Natural killer cell treated with Interleukin-12 subunit alpha and Interleukin-12 subunit beta and Interleukin-15 and Interleukin-18, amount 100 ng/mL, for 72 hours (primary cell): ENCODE results near the gene C1orf87. TPM values are rescaled to one million over a fixed set of nuclear protein-coding genes. Genes with fewer than 3 reads are reported as not detected.

Experiments
- ATAC-seq, 2 donors: fragments of 150-1000 bp; cut with Tn5 transposase in 1 of 2; sonication (Bioruptor Pico), chemical (Tn5 transposase) in 1 of 2; 2 replicates each; pipeline ENCODE4 v1.10.0; 2021
- DNase-seq: peaks from one replicate; pipeline ENCODE4 v3.0.0; 2022; ENCODE audit warnings: low spot score
- H3K27ac Mint-ChIP-seq, 2 donors: 1 replicate in 1 of 2; 2 replicates in 1 of 2; pipeline ENCODE4 v1.8.0; 2022; ENCODE audit warnings: mixed read lengths in 2 of 2, mild to moderate bottlenecking in 1 of 2, moderate library complexity in 1 of 2
- H3K27me3 Mint-ChIP-seq, 2 donors: 1 replicate in 1 of 2; 2 replicates in 1 of 2; pipeline ENCODE4 v1.8.0; 2022; ENCODE audit warnings: mixed read lengths in 2 of 2
- H3K36me3 Mint-ChIP-seq: one replicate; pipeline ENCODE4 v1.8.0; 2022; ENCODE audit warnings: mixed read lengths
- H3K4me1 Mint-ChIP-seq, 2 donors: 1 replicate in 1 of 2; 2 replicates in 1 of 2; pipeline ENCODE4 v1.8.0; 2022; ENCODE audit warnings: low read depth in 2 of 2, mixed read lengths in 2 of 2, mild to moderate bottlenecking in 1 of 2
- H3K4me3 Mint-ChIP-seq: one replicate; pipeline ENCODE4 v1.8.0; 2022; ENCODE audit warnings: mixed read lengths
- H3K9me3 Mint-ChIP-seq: 2 replicates; pipeline ENCODE4 v1.8.0; 2022; ENCODE audit warnings: mixed read lengths
- total RNA-seq, 2 donors: library from RNA; stranded (reverse); gene quantifications; one replicate each; pipeline ENCODE4 v1.2.3, GENCODE V29; 2022

The C1orf87 gene, protein sequence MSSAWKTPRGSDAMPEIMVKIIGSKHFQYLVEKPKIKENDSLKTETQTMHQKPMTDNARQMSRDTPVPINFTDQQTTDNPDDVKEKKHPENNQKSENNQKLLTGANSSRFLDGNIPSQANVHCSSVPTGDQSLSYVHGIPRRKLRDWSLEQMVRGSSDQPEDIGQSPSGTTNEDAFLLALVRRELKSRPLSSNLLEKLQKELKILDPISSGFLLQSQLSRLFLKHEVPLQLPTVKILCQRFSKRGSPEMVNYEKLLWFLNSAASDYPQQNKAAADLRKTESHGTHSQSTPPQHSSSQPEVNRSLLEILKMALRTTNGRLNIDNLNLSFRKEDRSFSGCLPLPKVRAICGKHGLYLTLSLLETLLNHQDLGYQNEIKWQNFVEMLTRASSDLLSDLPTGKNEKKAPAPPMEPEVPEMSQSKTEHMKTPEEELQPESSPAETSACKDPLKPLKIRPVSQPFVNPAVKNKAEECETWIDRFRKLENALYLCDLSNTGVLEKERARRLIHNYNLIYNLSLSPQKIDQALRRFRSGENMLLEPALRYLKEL
- total RNA-seq = not detected

DNA sequence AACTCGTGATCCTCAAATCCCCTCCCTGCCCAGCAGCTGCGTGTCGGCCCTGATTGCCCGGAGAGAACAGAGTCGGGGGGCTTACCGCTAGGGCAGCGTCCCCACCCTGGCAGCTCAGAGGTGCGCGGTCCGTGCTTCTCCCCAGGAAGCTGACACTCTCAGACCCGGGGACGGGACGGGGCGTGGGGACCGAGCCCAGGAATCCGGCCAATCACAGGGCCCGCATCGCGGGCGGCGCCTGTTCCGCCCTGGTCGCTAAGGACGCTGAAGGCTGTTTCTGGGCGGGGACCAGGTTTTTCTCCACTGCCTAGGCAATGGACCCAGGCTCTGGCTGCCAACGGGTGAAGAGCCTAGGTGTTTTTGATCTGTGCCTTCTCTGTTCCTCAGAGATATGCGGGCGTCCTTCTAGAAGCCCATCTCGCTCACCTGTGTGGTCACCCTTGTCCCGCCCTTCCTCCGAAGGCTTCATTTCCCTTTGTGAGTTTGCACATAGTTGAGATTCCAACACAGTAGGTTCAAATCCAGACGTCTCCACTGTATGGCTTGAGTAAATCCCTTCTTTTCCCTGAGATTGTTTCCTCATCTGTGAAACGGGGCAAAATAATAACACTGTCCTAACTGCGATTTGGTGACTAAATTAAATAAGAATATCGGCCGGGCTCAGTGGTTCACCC lies at the start of gene C1orf87:
C1orf87 (minus strand) TSS at position 166 of the 674 bp plus-strand sequence. CDS start 1,127 bp downstream, outside the sequence.
- Mint-ChIP-seq H3K36me3 (no peaks in the 10 kb centered on the region), H3K27ac (no peak within 1 kb of the TSS), H3K4me3 (no peak within 1 kb of the TSS), H3K27me3 (peaks cover 32 to 51% of the 10 kb centered on the region in 2 donors), H3K4me1 (no peaks in the 10 kb centered on the region), H3K9me3 (no peaks in the 10 kb centered on the region)
- DNase-seq = no peak
- ATAC-seq = no peak

DNA sequence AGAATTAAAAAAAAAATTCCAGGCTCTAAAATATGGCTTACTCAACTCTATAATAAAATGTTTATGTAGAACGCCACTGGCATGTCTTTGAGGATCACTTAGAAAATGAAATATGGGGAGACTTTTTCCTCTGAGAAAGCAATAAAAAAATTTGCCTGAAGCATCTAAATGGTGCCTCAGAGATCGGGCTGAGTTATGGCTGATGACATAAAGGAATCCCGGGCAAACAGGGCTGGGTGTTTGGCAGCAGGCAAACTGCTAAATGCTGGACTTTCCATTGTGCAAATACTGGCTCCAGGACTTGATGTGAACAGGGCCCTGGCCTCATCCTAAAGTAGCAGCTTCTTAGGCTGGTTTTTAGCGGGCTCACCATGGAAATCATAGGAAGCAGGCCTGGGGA lies 44.5 kb upstream of the C1orf87 start:
- Mint-ChIP-seq H3K9me3 (no peaks in the 10 kb centered on the region), H3K4me1 (no peaks in the 10 kb centered on the region), H3K36me3 (no peaks in the 10 kb centered on the region), H3K27ac (no peak overlapping the region), H3K27me3 (no peaks in the 10 kb centered on the region), H3K4me3 (no peak overlapping the region)
- ATAC-seq (no peak), DNase-seq (no peak)

DNA sequence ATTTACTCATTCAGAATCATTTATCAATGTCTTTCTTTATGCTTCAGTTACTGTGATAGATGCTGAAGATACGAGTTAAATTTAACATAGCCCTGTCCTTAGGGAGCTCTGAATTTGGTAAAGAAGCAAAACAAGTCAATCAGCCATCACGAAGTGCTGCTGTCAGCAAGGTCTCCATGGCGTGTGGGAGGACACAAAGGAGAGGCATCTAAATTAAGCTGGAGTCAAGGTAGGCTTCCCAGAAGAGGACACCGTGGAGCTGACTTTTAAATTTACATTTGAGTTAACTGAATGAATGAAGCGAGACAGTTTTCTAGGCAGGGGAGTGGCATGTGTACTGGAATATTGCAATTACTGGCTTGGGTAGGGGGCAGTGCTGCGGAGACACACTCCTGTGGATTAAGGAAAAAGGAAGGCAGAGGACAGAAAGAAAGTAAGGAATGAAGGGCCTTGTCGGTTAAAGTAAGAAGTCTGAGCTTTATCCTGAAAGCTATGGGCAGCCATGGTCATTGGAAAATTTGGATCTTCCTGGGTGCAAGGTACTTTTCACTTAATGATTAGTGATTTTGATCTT lies 41.3 kb upstream of the C1orf87 start:
- Mint-ChIP-seq H3K4me3 (no peak overlapping the region), H3K9me3 (no peaks in the 10 kb centered on the region), H3K27ac (no peak overlapping the region), H3K27me3 (peaks cover 2 to 6% of the 10 kb centered on the region in 2 donors), H3K4me1 (no peaks in the 10 kb centered on the region), H3K36me3 (no peaks in the 10 kb centered on the region)
- DNase-seq (no peak), ATAC-seq (no peak)

DNA sequence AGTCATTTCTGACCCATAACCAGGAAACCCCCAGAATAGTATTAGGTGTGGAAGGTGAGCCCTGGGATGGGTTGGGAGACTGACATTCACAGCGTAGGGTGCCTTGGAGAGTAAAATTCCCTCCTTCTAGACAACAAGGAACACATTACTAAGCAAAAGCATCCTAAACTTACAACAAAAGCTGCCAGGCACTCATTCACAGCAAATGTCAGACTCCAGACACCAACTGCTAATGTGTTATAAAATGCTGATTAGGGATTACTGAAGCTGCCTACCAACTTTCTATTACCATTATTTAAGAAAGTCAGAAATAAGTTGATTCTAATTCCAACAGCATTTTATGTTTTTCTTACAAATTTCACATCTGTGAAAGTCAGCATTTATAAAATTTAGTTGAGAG lies 40.0 kb upstream of the C1orf87 start:
- no peak for DNase-seq
- ATAC-seq = no peak
- no peaks in the 10 kb centered on the region for H3K4me1 Mint-ChIP-seq
- H3K27me3 Mint-ChIP-seq = peaks cover 2 to 6% of the 10 kb centered on the region in 2 donors
- no peaks in the 10 kb centered on the region for H3K9me3 Mint-ChIP-seq
- no peak overlapping the region for H3K4me3 Mint-ChIP-seq
- no peak overlapping the region for H3K27ac Mint-ChIP-seq
- H3K36me3 Mint-ChIP-seq = no peaks in the 10 kb centered on the region

DNA sequence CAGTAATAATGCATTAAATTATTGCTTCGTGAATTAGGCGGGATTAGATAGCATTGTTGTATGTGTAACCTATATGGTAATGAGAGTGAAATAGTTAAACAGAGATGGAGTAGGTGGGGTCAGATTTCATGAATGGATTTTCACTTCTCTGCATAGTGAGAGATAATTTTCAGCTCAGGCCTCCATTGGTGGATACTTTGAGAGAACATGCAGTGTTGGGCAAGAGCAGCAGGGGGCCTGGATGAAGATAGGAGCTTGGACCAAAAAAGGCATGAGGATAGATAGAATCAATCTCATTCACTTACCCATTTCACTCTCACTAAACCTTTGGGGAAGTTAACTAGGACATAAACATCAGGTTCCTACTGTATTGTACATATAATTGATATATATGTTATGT lies 39.5 kb upstream of the C1orf87 start:
- H3K27ac Mint-ChIP-seq = no peak overlapping the region
- ATAC-seq = no peak
- no peaks in the 10 kb centered on the region for H3K9me3 Mint-ChIP-seq
- no peak overlapping the region for H3K4me3 Mint-ChIP-seq
- no peaks in the 10 kb centered on the region for H3K4me1 Mint-ChIP-seq
- peaks cover 2 to 6% of the 10 kb centered on the region in 2 donors for H3K27me3 Mint-ChIP-seq
- DNase-seq = no peak
- no peaks in the 10 kb centered on the region for H3K36me3 Mint-ChIP-seq

DNA sequence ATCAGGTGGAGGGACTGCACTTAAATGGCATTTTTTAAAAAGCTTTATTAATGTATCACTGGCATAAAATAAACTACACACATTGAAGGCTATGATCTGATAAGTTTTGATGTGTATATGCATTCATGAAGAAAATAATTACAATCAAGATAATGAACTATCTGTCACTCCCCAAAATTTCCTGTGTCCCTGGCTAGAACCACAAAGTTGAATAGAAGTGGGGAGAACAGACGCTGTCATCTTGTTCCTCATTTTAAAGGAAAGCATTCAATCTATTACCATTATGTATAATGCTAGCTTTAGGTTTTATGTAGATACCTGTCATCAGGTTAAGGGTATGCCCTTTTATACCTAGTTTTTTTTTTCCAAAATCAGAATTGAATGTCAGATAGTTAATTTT lies 38.1 kb upstream of the C1orf87 start:
- ATAC-seq (no peak), DNase-seq (no peak)
- Mint-ChIP-seq H3K9me3 (no peaks in the 10 kb centered on the region), H3K27ac (no peak overlapping the region), H3K36me3 (no peaks in the 10 kb centered on the region), H3K4me3 (no peak overlapping the region), H3K4me1 (no peaks in the 10 kb centered on the region), H3K27me3 (peaks cover 2 to 6% of the 10 kb centered on the region in 2 donors)

DNA sequence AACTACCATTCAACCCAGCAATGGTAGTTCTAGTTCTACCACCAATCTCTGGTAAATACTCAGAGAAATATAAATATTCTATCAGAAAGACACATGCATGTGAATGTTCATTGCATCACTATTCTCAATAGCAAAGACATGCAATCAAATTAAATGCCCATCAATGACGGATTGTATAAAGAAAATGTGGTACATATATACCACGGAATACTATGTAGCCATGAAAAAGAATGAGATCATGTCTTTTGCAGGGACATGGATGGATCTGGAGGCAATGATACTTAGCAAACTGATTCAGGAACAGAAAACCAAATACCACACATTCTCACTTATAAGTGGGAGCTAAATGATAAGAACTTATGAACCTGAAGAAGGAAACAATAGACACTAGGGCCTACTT lies 37.5 kb upstream of the C1orf87 start:
- H3K36me3 Mint-ChIP-seq = no peaks in the 10 kb centered on the region
- no peak overlapping the region for H3K27ac Mint-ChIP-seq
- H3K4me1 Mint-ChIP-seq = no peaks in the 10 kb centered on the region
- DNase-seq = no peak
- H3K27me3 Mint-ChIP-seq = peaks cover 2 to 6% of the 10 kb centered on the region in 2 donors
- no peak for ATAC-seq
- no peak overlapping the region for H3K4me3 Mint-ChIP-seq
- no peaks in the 10 kb centered on the region for H3K9me3 Mint-ChIP-seq

DNA sequence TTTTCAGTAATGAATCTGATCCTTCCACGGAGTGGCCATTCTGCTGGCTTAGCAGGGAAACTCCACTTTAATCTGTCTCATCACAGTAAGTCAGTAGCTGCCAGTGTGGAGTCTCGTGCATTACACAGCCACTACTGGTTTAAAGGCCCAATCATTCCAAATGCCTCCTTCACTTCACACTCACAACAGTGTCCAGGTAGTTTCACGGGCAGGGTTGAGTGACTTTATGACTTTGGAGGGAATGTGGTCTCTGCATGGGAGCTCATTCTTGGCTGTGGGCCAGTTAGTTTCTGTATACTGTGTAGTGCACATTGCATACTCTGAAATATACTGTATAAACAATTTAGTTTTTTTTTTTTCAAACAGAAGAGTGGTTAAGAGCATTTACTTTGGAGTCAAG lies 34.6 kb upstream of the C1orf87 start:
- Mint-ChIP-seq H3K4me1 (no peaks in the 10 kb centered on the region), H3K4me3 (no peak overlapping the region), H3K27me3 (peaks cover 2 to 6% of the 10 kb centered on the region in 2 donors), H3K36me3 (no peaks in the 10 kb centered on the region), H3K27ac (no peak overlapping the region), H3K9me3 (no peaks in the 10 kb centered on the region)
- no peak for ATAC-seq
- DNase-seq = no peak

DNA sequence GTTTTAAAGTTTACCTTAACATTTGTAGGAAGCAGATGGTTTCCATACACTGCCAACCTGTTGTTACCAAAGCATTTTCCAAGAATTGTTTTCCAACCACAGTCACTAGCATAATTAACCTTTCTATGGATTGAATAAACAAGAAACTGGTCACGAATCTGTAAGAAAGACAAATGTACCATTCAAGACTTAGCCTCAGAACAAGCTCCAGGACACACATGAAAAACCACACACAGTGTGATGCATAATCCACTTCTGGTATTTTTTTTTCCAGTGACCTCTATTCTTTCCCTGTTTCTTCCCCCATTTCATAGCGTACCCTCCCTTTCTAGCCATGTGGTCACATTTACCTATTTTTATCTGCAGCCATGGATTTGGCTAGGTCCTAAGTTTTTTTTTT lies 29.6 kb upstream of the C1orf87 start:
- ATAC-seq = no peak
- H3K4me1 Mint-ChIP-seq = no peaks in the 10 kb centered on the region
- H3K9me3 Mint-ChIP-seq = no peaks in the 10 kb centered on the region
- H3K27me3 Mint-ChIP-seq = no peaks in the 10 kb centered on the region
- no peak overlapping the region for H3K4me3 Mint-ChIP-seq
- DNase-seq = no peak
- H3K27ac Mint-ChIP-seq = no peak overlapping the region
- no peaks in the 10 kb centered on the region for H3K36me3 Mint-ChIP-seq

DNA sequence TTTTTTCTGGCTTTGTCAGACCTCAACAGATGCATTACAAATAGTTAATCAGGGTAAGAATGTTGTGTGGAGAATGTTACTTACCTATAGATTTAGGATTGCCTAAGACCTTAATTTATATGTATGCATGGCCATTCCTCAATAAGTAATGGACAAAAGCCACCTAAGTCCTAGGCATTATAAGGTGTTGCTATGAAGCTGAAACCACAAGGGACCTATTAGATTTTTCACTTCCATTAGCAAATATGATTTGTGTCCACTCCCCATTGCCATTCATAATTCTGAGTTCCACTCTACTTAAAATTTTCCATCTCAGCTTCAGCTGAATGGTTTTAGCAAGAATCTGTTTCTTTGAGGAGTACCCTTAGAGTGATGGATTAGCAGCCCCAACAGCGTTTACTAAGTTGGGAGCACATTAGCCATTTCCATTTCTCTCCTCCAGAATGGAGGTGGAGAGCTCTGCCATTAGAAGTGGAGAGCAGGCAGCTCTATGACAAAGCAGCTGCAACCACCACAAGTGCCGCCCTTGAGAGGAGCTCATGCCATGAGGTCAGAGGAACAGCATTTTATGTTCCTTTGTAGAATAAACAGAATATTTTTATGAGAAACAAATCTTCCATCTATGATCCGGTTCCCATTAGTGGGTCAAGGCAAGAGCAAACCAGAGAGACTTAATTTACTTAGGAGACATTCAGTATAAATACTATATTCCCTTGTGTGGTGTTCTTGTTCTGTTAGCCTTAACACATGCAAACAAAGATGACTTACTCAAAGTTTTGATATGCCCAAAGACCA lies 28.9 kb upstream of the C1orf87 start:
- H3K4me1 Mint-ChIP-seq = no peaks in the 10 kb centered on the region

DNA sequence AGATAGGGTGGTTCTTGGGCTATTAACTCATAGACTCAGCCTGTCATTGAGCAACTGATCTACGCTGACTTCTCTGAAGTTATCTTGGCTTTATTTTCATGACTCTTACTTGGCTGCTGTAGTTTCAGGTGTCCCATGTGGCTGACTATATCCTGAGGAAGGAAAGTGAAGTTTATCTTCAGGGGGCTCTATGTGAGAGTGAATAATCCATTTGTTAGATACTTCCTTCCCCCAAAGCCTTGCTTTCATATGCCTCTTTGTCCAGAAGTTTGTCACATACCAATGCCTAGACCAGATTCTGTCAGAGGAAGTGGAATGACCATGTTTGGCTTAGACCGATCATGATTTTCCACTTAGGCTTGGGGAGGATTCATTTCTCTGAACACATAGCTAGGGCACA lies 27.9 kb upstream of the C1orf87 start:
- ATAC-seq = no peak
- no peaks in the 10 kb centered on the region for H3K9me3 Mint-ChIP-seq
- no peaks in the 10 kb centered on the region for H3K4me1 Mint-ChIP-seq
- H3K27ac Mint-ChIP-seq = no peak overlapping the region
- H3K36me3 Mint-ChIP-seq = no peaks in the 10 kb centered on the region
- no peak for DNase-seq
- no peaks in the 10 kb centered on the region for H3K27me3 Mint-ChIP-seq
- no peak overlapping the region for H3K4me3 Mint-ChIP-seq

More for the DNA sequence above, 28.9 kb upstream of the C1orf87 start:
- no peaks in the 10 kb centered on the region for H3K27me3 Mint-ChIP-seq
- no peak for ATAC-seq
- no peak overlapping the region for H3K27ac Mint-ChIP-seq
- no peak for DNase-seq
- no peaks in the 10 kb centered on the region for H3K9me3 Mint-ChIP-seq
- H3K36me3 Mint-ChIP-seq = no peaks in the 10 kb centered on the region
- H3K4me3 Mint-ChIP-seq = no peak overlapping the region

DNA sequence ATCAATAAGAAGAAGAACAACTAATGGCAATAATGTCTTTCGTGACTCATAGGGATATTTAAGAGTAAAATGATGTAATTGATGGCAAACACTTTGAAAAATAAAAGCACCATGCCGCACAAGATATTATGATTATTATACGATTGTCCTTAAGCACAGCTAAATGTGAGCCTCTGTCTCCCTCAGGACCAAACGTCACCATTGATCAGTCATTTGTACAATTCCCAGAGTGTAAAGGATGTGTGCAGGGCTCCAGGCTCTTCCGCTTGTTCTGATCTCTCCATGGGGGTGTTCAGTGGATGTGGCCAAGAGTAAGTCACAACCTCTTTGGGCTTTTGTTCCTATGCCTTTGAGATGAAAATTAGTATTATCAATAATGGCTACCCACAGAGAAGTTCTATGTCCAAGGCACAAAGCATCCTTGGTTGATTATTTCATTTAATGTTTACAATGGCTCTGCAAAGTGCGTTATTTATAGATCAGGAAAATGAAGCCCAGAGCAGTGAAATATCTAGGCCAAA lies 17.7 kb upstream of the C1orf87 start:
- H3K27me3 Mint-ChIP-seq = peaks cover 6 to 7% of the 10 kb centered on the region in 2 donors
- ATAC-seq (no peak), DNase-seq (no peak)
- no peak overlapping the region for H3K4me3 Mint-ChIP-seq
- H3K27ac Mint-ChIP-seq = no peak overlapping the region
- H3K4me1 Mint-ChIP-seq = no peaks in the 10 kb centered on the region
- H3K36me3 Mint-ChIP-seq = no peaks in the 10 kb centered on the region
- H3K9me3 Mint-ChIP-seq = no peaks in the 10 kb centered on the region

DNA sequence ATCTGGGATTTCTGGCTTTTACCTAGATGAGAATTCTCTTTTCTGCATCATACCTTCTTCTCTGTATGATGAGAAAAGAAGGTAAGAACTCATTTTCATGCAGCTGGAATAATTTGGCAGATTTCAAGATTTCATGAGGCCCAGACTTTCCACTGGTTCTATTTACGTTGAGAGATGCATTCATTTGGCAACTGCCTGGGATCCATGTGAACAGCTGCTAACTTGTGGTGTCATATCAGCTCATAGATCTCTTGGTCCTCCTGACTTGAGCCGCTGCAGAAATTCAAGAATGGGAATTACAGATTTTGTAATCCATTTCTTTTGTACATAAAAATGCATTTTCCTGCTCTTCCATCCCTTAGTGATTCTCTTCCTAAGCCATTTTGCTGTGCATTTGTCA lies 17.1 kb upstream of the C1orf87 start:
- Mint-ChIP-seq H3K4me3 (no peak overlapping the region), H3K4me1 (no peaks in the 10 kb centered on the region), H3K36me3 (no peaks in the 10 kb centered on the region), H3K27ac (no peak overlapping the region), H3K27me3 (peaks cover 6 to 7% of the 10 kb centered on the region in 2 donors), H3K9me3 (no peaks in the 10 kb centered on the region)
- no peak for ATAC-seq
- DNase-seq = no peak
